B cell (primary cell): ENCODE data around the gene PROM1. TPM values are rescaled to one million over a fixed set of nuclear protein-coding genes. Genes with fewer than 3 reads are reported as not detected.

Experiments used
- ATAC-seq: fragments of 200-7000 bp; cut with Tn5 transposase; one replicate; pipeline ENCODE4 v1.10.0; 2021; ENCODE audit warnings: low read depth, mild to moderate bottlenecking, moderate number of reproducible peaks, moderate library complexity
- CTCF ChIA-PET: fragments of 350-600 bp; sonication (Branson Sonifier 250); formaldehyde crosslinking; loops from one replicate; lab custom pipeline; 2021; ENCODE audit warnings: antibody characterized with exemption, inconsistent platforms; lab: Charles Lee
- POLR2A ChIA-PET: fragments of 350-600 bp; sonication (Branson Sonifier 250); formaldehyde crosslinking; loops from one replicate; lab custom pipeline; 2021; ENCODE audit warnings: antibody characterized with exemption; lab: Charles Lee
- DNase-seq: peaks from one replicate; pipeline ENCODE4 v3.0.0; 2013
- H2AFZ ChIP-seq: 2 replicates; pipeline ENCODE4 v1.6.1; 2012; ENCODE audit warnings: mild to moderate bottlenecking, low read depth, low read length; ENCODE audit not compliant: insufficient read depth, poor library complexity, severe bottlenecking
- H3K27ac ChIP-seq, 2 donors: 1 replicate in 1 of 2; 2 replicates in 1 of 2; pipeline ENCODE4 v1.5.1; 2012 to 2013; ENCODE audit warnings: low read length in 2 of 2, mild to moderate bottlenecking in 2 of 2, moderate library complexity in 1 of 2
- H3K27me3 ChIP-seq, 4 experiments: fragments of 200-600 bp in 1 of 4; sonication (generic) in 1 of 4; replicated peaks in 1 of 4; 1 replicate in 2 of 4; 2 replicates in 2 of 4; pipeline versions ENCODE4 v1.6.1 to v1.7.0; 2013 to 2016; ENCODE audit warnings: low read length in 3 of 4, mild to moderate bottlenecking in 2 of 4, mixed read lengths in 1 of 4, moderate library complexity in 1 of 4; ENCODE audit not compliant: insufficient read depth in 4 of 4, control insufficient read depth in 3 of 4; ENCODE audit errors: control extremely low read depth in 1 of 4
- H3K36me3 ChIP-seq, 2 experiments: replicated peaks in 1 of 2; 1 replicate in 1 of 2; 2 replicates in 1 of 2; pipeline versions ENCODE4 v1.6.1 to v1.7.1; 2013; ENCODE audit warnings: low read length in 1 of 2; ENCODE audit not compliant: insufficient read depth in 2 of 2, control insufficient read depth in 1 of 2; ENCODE audit errors: control extremely low read depth in 1 of 2, extremely low read depth in 1 of 2
- H3K4me1 ChIP-seq, 2 donors: fragments of 200-600 bp in 1 of 2; sonication (generic) in 1 of 2; 1 replicate in 1 of 2; 2 replicates in 1 of 2; pipeline versions ENCODE4 v1.5.1 to v1.6.1; 2013 to 2017; ENCODE audit warnings: low read length in 2 of 2; ENCODE audit not compliant: control insufficient read depth in 2 of 2, insufficient read depth in 2 of 2
- H3K4me2 ChIP-seq: replicated peaks from 2 replicates; pipeline ENCODE3; 2012; ENCODE audit warnings: mild to moderate bottlenecking, low read depth, low read length; ENCODE audit not compliant: poor library complexity, severe bottlenecking
- H3K4me3 ChIP-seq, 5 experiments: fragments of 200-600 bp in 1 of 5; sonication (generic) in 1 of 5; 1 replicate in 3 of 5; 2 replicates in 2 of 5; pipeline versions ENCODE4 v1.5.1 to v1.7.0; 2011 to 2016; ENCODE audit warnings: low read length in 4 of 5, mild to moderate bottlenecking in 4 of 5, low read depth in 2 of 5, control low read depth in 1 of 5, moderate library complexity in 1 of 5; ENCODE audit not compliant: insufficient read depth in 1 of 5; ENCODE audit errors: control extremely low read depth in 1 of 5, extremely low read depth in 1 of 5
- H3K79me2 ChIP-seq: fragments of 200-600 bp; sonication (generic); one replicate; pipeline ENCODE4 v1.6.0; 2016; ENCODE audit warnings: low read length; ENCODE audit not compliant: control insufficient read depth, insufficient read depth
- H3K9ac ChIP-seq: fragments of 200-600 bp; sonication (generic); 2 replicates; pipeline ENCODE4 v1.6.1; 2017; ENCODE audit warnings: mild to moderate bottlenecking, low read length, moderate library complexity
- H3K9me3 ChIP-seq, 3 donors: one replicate each; pipeline versions ENCODE4 v1.6.1 to v1.7.1; 2013; ENCODE audit warnings: low read length in 2 of 3; ENCODE audit not compliant: control insufficient read depth in 2 of 3, insufficient read depth in 1 of 3; ENCODE audit errors: control extremely low read depth in 1 of 3
- H4K20me1 ChIP-seq: 2 replicates; pipeline ENCODE4 v1.6.0; 2012; ENCODE audit warnings: mild to moderate bottlenecking, low read length; ENCODE audit not compliant: insufficient read depth, control insufficient read depth, poor library complexity, severe bottlenecking
- H3K27ac Mint-ChIP-seq: one replicate; pipeline ENCODE4 v1.8.0; 2021; ENCODE audit warnings: mixed read lengths
- H3K27me3 Mint-ChIP-seq: one replicate; pipeline ENCODE4 v1.8.0; 2021; ENCODE audit warnings: mixed read lengths
- H3K4me1 Mint-ChIP-seq: one replicate; pipeline ENCODE4 v1.8.0; 2021; ENCODE audit warnings: mixed read lengths
- H3K4me3 Mint-ChIP-seq: one replicate; pipeline ENCODE4 v1.8.0; 2021; ENCODE audit warnings: mixed read lengths
- H3K9me3 Mint-ChIP-seq: one replicate; pipeline ENCODE4 v1.8.0; 2022; ENCODE audit warnings: mixed read lengths; ENCODE audit not compliant: insufficient read depth
- EZH2 ChIP-seq: IDR thresholded peaks from 2 replicates; pipeline ENCODE4 v1.6.1; 2012; ENCODE audit warnings: borderline replicate concordance, low read depth, mild to moderate bottlenecking, moderate library complexity, low read length; ENCODE audit not compliant: insufficient read depth, poor library complexity, severe bottlenecking
- WGBS: methylation state at CpG from one replicate; pipeline ENCODE4 v1.1.5; 2013; ENCODE audit warnings: missing lambda C conversion rate; ENCODE audit not compliant: insufficient coverage; 5-methylcytosine and 5-hydroxymethylcytosine counted together
- intact Hi-C: fragments of 100-400 bp; cut with micrococcal nuclease; formaldehyde crosslinking; loops from one replicate; pipeline ENCODE4 v1.10.0; 2022
- polyA plus RNA-seq: library from polyadenylated mRNA; depleted of rRNA; stranded (reverse); fragments of >200 nt; gene quantifications from 2 replicates; pipeline ENCODE4 v1.2.3, GENCODE V29; 2012
- total RNA-seq, 2 donors: library from RNA; stranded (reverse); fragments of 120-200 nt in 1 of 2; gene quantifications; 1 replicate in 1 of 2; 2 replicates in 1 of 2; pipeline versions ENCODE4 v1.2.3 to v1.2.4, GENCODE V29; 2013 to 2022
- TF ChIP-seq, protein P1 (sequence below): fragments of 200-600 bp; IDR thresholded peaks from one replicate; pipeline ENCODE4 v1.8.0; 2022; ENCODE audit warnings: antibody characterized with exemption, mild to moderate bottlenecking

The PROM1 gene
- total and polyA plus RNA-seq, 2 donors (not counting 1 experiment from before 2014, with no cell fraction given) = 0.04 TPM; not detected in 1

DNA sequence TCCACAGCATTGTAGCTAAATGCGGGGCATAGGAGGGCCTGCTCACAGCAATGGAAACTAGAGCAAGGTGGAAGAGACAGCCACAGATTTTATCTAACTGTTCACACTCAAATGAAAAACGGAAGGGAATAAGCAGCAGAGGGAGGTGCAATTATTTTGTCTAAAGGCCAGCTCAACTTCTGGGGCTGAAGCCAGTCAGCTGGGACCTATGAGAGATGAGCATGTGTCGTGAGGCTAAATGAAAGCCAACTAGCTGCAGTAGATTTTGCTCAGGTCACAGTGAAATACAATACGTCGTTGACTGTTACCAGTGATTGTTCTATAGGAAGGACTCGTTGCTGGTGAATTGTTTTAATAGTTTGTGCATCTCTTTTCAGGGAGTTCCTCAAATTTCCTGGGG, 94.4 kb downstream of the PROM1 start:
- intact Hi-C loops = no loop called here
- H3K9me3 ChIP-seq = no peaks in the 10 kb centered on the region
- Mint-ChIP-seq H3K9me3 (no peaks in the 10 kb centered on the region), H3K4me3 (no peak overlapping the region), H3K27me3 (peaks cover 2% of the 10 kb centered on the region), H3K4me1 (no peaks in the 10 kb centered on the region), H3K27ac (no peak overlapping the region)
- CTCF ChIA-PET = interaction anchor here (0.8 kb wide), 1 partner anchor 106 kb away, joined by 3 read pairs; no protein-coding TSS in a partner anchor
- H3K27ac ChIP-seq = no peak overlapping the region
- no peaks in the 10 kb centered on the region for H3K36me3 ChIP-seq
- H3K4me3 ChIP-seq = no peak overlapping the region
- H3K4me1 ChIP-seq = no peaks in the 10 kb centered on the region
- POLR2A ChIA-PET = no interaction called here
- 78% methylated on average over 3 of the region's 6 CpGs for WGBS
- no peaks in the 10 kb centered on the region for H4K20me1 ChIP-seq
- no peak overlapping the region for H3K9ac ChIP-seq
- DNase-seq (no peak), ATAC-seq (no peak)
- TF ChIP-seq, protein P1, sequence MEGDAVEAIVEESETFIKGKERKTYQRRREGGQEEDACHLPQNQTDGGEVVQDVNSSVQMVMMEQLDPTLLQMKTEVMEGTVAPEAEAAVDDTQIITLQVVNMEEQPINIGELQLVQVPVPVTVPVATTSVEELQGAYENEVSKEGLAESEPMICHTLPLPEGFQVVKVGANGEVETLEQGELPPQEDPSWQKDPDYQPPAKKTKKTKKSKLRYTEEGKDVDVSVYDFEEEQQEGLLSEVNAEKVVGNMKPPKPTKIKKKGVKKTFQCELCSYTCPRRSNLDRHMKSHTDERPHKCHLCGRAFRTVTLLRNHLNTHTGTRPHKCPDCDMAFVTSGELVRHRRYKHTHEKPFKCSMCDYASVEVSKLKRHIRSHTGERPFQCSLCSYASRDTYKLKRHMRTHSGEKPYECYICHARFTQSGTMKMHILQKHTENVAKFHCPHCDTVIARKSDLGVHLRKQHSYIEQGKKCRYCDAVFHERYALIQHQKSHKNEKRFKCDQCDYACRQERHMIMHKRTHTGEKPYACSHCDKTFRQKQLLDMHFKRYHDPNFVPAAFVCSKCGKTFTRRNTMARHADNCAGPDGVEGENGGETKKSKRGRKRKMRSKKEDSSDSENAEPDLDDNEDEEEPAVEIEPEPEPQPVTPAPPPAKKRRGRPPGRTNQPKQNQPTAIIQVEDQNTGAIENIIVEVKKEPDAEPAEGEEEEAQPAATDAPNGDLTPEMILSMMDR = no peak
- TF ChIP-seq EZH2 = no peak
- no peaks in the 10 kb centered on the region for H3K79me2 ChIP-seq
- H2AFZ ChIP-seq = no peak overlapping the region
- no peak overlapping the region for H3K4me2 ChIP-seq
- H3K27me3 ChIP-seq = no peaks in the 10 kb centered on the region

DNA sequence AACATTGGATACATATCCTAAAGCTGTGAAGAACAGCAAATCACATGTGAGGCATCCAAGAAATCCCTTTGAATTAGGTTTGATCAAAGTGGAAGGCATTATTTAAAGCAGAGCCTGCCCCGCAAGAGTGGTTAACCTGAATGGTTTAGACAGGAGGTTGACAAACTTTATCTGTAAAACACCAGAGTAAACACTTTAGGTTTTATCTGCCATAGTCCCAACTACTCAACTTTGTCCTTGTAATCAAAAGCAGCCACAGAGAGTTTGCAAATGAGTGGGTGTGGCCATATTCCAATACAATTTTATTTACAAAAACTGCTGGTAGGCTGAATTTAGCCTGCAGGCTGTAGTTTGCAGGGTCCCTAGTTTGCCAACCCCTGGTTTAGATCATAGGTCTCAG, 95.6 kb downstream of the PROM1 start:
- Histone ChIP-seq H3K4me1 (no peaks in the 10 kb centered on the region), H3K9me3 (no peaks in the 10 kb centered on the region), H2AFZ (no peak overlapping the region), H3K27me3 (no peaks in the 10 kb centered on the region), H3K4me2 (no peak overlapping the region), H4K20me1 (no peaks in the 10 kb centered on the region), H3K27ac (no peak overlapping the region), H3K4me3 (no peak overlapping the region), H3K79me2 (no peaks in the 10 kb centered on the region), H3K9ac (no peak overlapping the region), H3K36me3 (no peaks in the 10 kb centered on the region)
- Mint-ChIP-seq H3K27ac (no peak overlapping the region), H3K4me1 (no peaks in the 10 kb centered on the region), H3K27me3 (peaks cover 2% of the 10 kb centered on the region), H3K4me3 (no peak overlapping the region), H3K9me3 (no peaks in the 10 kb centered on the region)
- POLR2A ChIA-PET = no interaction called here
- TF ChIP-seq, protein P1 = no peak
- no peak for TF ChIP-seq EZH2
- ATAC-seq (no peak), DNase-seq (no peak)
- CTCF ChIA-PET = no interaction called here
- no CpG with 5 or more reads among the region's 1 CpG for WGBS
- intact Hi-C loops = no loop called here
